IPS-20b (cell line): ENCODE measurements around the gene WDR19.

ENCODE experiments used
- H3K27ac ChIP-seq: one replicate; pipeline ENCODE4 v1.5.1; 2013; ENCODE audit warnings: low read length
- H3K27me3 ChIP-seq: 2 replicates; pipeline ENCODE4 v1.6.1; 2013; ENCODE audit warnings: mild to moderate bottlenecking, low read length, inconsistent platforms; ENCODE audit not compliant: insufficient read depth
- H3K36me3 ChIP-seq: 2 replicates; pipeline ENCODE4 v1.6.1; 2013; ENCODE audit warnings: low read depth, mild to moderate bottlenecking, inconsistent platforms, low read length, moderate library complexity; ENCODE audit not compliant: insufficient read depth
- H3K4me1 ChIP-seq: 2 replicates; pipeline ENCODE4 v1.6.1; 2013; ENCODE audit warnings: mild to moderate bottlenecking, control low read depth, inconsistent platforms, low read length, moderate library complexity; ENCODE audit not compliant: insufficient read depth
- H3K4me3 ChIP-seq: 2 replicates; pipeline ENCODE4 v1.5.1; 2013; ENCODE audit warnings: mild to moderate bottlenecking, low read length, inconsistent platforms
- H3K9ac ChIP-seq: 2 replicates; pipeline ENCODE4 v1.6.1; 2013; ENCODE audit warnings: low read depth, mild to moderate bottlenecking, inconsistent platforms, low read length, moderate library complexity
- H3K9me3 ChIP-seq: 2 replicates; pipeline ENCODE4 v1.6.1; 2013; ENCODE audit warnings: mild to moderate bottlenecking, low read depth, low read length, inconsistent platforms; ENCODE audit not compliant: insufficient read depth

WDR19 gene

GRCh38 chr4:39233114-39233513 is 50.8 kb downstream of the WDR19 start:
- no peaks in the 10 kb centered on the region for H3K27me3 ChIP-seq
- no peak overlapping the region for H3K4me3 ChIP-seq
- H3K27ac ChIP-seq, result no peak overlapping the region
- peaks cover 9% of the 10 kb centered on the region; the same call in 1 of the 2 replicates for H3K36me3 ChIP-seq
- H3K4me1 ChIP-seq, result no peaks in the 10 kb centered on the region
- no peaks in the 10 kb centered on the region for H3K9me3 ChIP-seq
- no peak overlapping the region for H3K9ac ChIP-seq

GRCh38 chr4:39233783-39234182 is 51.5 kb downstream of the WDR19 start:
- Histone ChIP-seq H3K27ac (no peak overlapping the region), H3K27me3 (no peaks in the 10 kb centered on the region), H3K9me3 (no peaks in the 10 kb centered on the region), H3K4me1 (no peaks in the 10 kb centered on the region), H3K4me3 (no peak overlapping the region), H3K9ac (no peak overlapping the region), H3K36me3 (peaks cover 9% of the 10 kb centered on the region; the same call in 1 of the 2 replicates)

- no peaks in the 10 kb centered on the region for H3K9me3 ChIP-seq
- no peaks in the 10 kb centered on the region for H3K4me1 ChIP-seq
- no peak overlapping the region for H3K27ac ChIP-seq
- peaks cover 9% of the 10 kb centered on the region for H3K36me3 ChIP-seq
- no peaks in the 10 kb centered on the region for H3K27me3 ChIP-seq
- no peak overlapping the region for H3K4me3 ChIP-seq
- H3K9ac ChIP-seq, result no peak overlapping the region
These were observed 52.7 kb downstream of the WDR19 start for GRCh38 chr4:39235021-39235420.

- Histone ChIP-seq H3K9ac (no peak overlapping the region), H3K9me3 (no peaks in the 10 kb centered on the region), H3K4me1 (no peaks in the 10 kb centered on the region), H3K36me3 (peaks cover 9% of the 10 kb centered on the region), H3K27me3 (no peaks in the 10 kb centered on the region), H3K4me3 (no peak overlapping the region), H3K27ac (no peak overlapping the region)
These were observed 53.4 kb downstream of the WDR19 start for GRCh38 chr4:39235696-39236095.

GRCh38 chr4:39237179-39237578 is 54.9 kb downstream of the WDR19 start:
- Histone ChIP-seq H3K4me1 (no peaks in the 10 kb centered on the region), H3K27me3 (no peaks in the 10 kb centered on the region), H3K36me3 (peaks cover 5% of the 10 kb centered on the region), H3K4me3 (no peak overlapping the region), H3K27ac (no peak overlapping the region), H3K9ac (no peak overlapping the region), H3K9me3 (no peaks in the 10 kb centered on the region)

GRCh38 chr4:39243462-39243861 is 61.1 kb downstream of the WDR19 start:
- Histone ChIP-seq H3K9ac (no peak overlapping the region), H3K36me3 (peaks cover 14% of the 10 kb centered on the region), H3K27ac (no peak overlapping the region), H3K9me3 (peaks cover 12% of the 10 kb centered on the region), H3K27me3 (no peaks in the 10 kb centered on the region), H3K4me3 (no peak overlapping the region), H3K4me1 (no peaks in the 10 kb centered on the region)

- Histone ChIP-seq H3K4me3 (no peak overlapping the region), H3K9ac (no peak overlapping the region), H3K4me1 (no peaks in the 10 kb centered on the region), H3K27ac (no peak overlapping the region), H3K27me3 (no peaks in the 10 kb centered on the region), H3K36me3 (peaks cover 17% of the 10 kb centered on the region; the same call in 1 of the 2 replicates), H3K9me3 (no peaks in the 10 kb centered on the region)
These were observed 72.9 kb downstream of the WDR19 start for GRCh38 chr4:39255266-39255665.

GRCh38 chr4:39255871-39256270 is 73.5 kb downstream of the WDR19 start:
- no peaks in the 10 kb centered on the region for H3K9me3 ChIP-seq
- no peak overlapping the region for H3K4me3 ChIP-seq
- no peaks in the 10 kb centered on the region for H3K27me3 ChIP-seq
- peaks cover 17% of the 10 kb centered on the region; the same call in 1 of the 2 replicates for H3K36me3 ChIP-seq
- no peak overlapping the region for H3K9ac ChIP-seq
- H3K4me1 ChIP-seq, result no peaks in the 10 kb centered on the region
- no peak overlapping the region for H3K27ac ChIP-seq

GRCh38 chr4:39256436-39256835 is 74.1 kb downstream of the WDR19 start:
- Histone ChIP-seq H3K27me3 (no peaks in the 10 kb centered on the region), H3K4me3 (no peak overlapping the region), H3K4me1 (no peaks in the 10 kb centered on the region), H3K9ac (no peak overlapping the region), H3K9me3 (no peaks in the 10 kb centered on the region), H3K36me3 (peaks cover 17% of the 10 kb centered on the region; the same call in 1 of the 2 replicates), H3K27ac (no peak overlapping the region)

- no peaks in the 10 kb centered on the region for H3K27me3 ChIP-seq
- no peaks in the 10 kb centered on the region for H3K4me1 ChIP-seq
- peaks cover 17% of the 10 kb centered on the region; the same call in 1 of the 2 replicates for H3K36me3 ChIP-seq
- H3K9me3 ChIP-seq, result no peaks in the 10 kb centered on the region
- H3K27ac ChIP-seq, result no peak overlapping the region
- H3K4me3 ChIP-seq, result no peak overlapping the region
- H3K9ac ChIP-seq, result no peak overlapping the region
These were observed 77.4 kb downstream of the WDR19 start for GRCh38 chr4:39259571-39260330.

GRCh38 chr4:39263895-39264294 is 81.6 kb downstream of the WDR19 start:
- H3K9ac ChIP-seq, result no peak overlapping the region
- H3K4me3 ChIP-seq, result no peak overlapping the region
- H3K27me3 ChIP-seq, result no peaks in the 10 kb centered on the region
- H3K36me3 ChIP-seq, result 0 out of 2 replicates have a peak, but pooled peaks cover 7% of the 10 kb centered on the region
- H3K4me1 ChIP-seq, result no peaks in the 10 kb centered on the region
- no peak overlapping the region for H3K27ac ChIP-seq
- H3K9me3 ChIP-seq, result no peaks in the 10 kb centered on the region

GRCh38 chr4:39274503-39274902 is 92.2 kb downstream of the WDR19 start:
- Histone ChIP-seq H3K4me1 (no peaks in the 10 kb centered on the region), H3K27ac (no peak overlapping the region), H3K9me3 (no peaks in the 10 kb centered on the region), H3K36me3 (peaks cover 61% of the 10 kb centered on the region), H3K27me3 (no peaks in the 10 kb centered on the region), H3K9ac (no peak overlapping the region), H3K4me3 (no peak overlapping the region)
